LHCN-M2 (cell line): ENCODE measurements around the gene GKN2. TPM values are rescaled to one million over a fixed set of nuclear protein-coding genes. Genes with fewer than 3 reads are reported as not detected.

Experiments used
- total RNA-seq: library from RNA; depleted of rRNA; stranded (reverse); fragments of >200 nt; gene quantifications from 2 replicates; pipeline ENCODE4 v1.2.3, GENCODE V29; 2014; rRNA removed

GKN2 gene
- total RNA-seq, 1 experiment from 2014 or later: not detected

Other genes with a start within 250 kb of the GKN2 start
- gene ARHGAP25, start 218.1 kb downstream of the GKN2 start, total RNA-seq: 0.13 TPM in 1 of 2 replicates, not detected in the other
- not detected in 2 replicates for gene BMP10, start 81.5 kb downstream of the GKN2 start, total RNA-seq
- gene GKN1, start 21.7 kb upstream of the GKN2 start, total RNA-seq: not detected in 2 replicates
- gene ANTXR1, start 60.3 kb upstream of the GKN2 start, total RNA-seq: 181 and 209 TPM in 2 replicates